K562 (cell line): Measurements from ENCODE around the gene KNL1. TPM values are rescaled to one million over a fixed set of nuclear protein-coding genes. Genes with fewer than 3 reads are reported as not detected.

Experiments used
- CBFB ChIP-seq: sonication (generic); formaldehyde crosslinking; IDR thresholded peaks from 2 replicates; pipeline ENCODE4 v1.4.0; 2020; ENCODE audit warnings: mild to moderate bottlenecking, missing genetic modification reagents
- CBX3 ChIP-seq, 2 experiments: IDR thresholded peaks; 1 replicate in 1 of 2; 2 replicates in 1 of 2; pipeline ENCODE4 v1.6.1; 2012; ENCODE audit warnings: inconsistent platforms in 2 of 2, low read length in 2 of 2, borderline replicate concordance in 1 of 2, control low read depth in 1 of 2
- E2F8 ChIP-seq: fragments of 450-650 bp; IDR thresholded peaks from 2 replicates; pipeline ENCODE4 v1.7.1; 2018; ENCODE audit warnings: mild to moderate bottlenecking, low read depth; ENCODE audit not compliant: partially characterized antibody
- GABPB1 ChIP-seq: sonication (generic); formaldehyde crosslinking; IDR thresholded peaks from 2 replicates; pipeline ENCODE4 v1.8.0; 2022; ENCODE audit warnings: mild to moderate bottlenecking, missing genetic modification reagents
- PRMT5 ChIP-seq: sonication (generic); formaldehyde crosslinking; IDR thresholded peaks from 2 replicates; pipeline ENCODE4 v1.5.0; 2020; ENCODE audit warnings: missing genetic modification reagents
- SMARCC2 ChIP-seq: fragments of 450-650 bp; IDR thresholded peaks from 2 replicates; pipeline ENCODE4 v1.6.1; 2017; ENCODE audit warnings: antibody characterized with exemption, moderate library complexity, mild to moderate bottlenecking, low read depth
- SNIP1 ChIP-seq: fragments of 450-650 bp; IDR thresholded peaks from 2 replicates; pipeline ENCODE4 v1.7.1; 2017; ENCODE audit warnings: low read depth, mild to moderate bottlenecking
- TEAD2 ChIP-seq: fragments of 450-650 bp; IDR thresholded peaks from 2 replicates; pipeline ENCODE4 v1.6.1; 2016; ENCODE audit warnings: missing genetic modification characterization, control low read depth, missing compliant biosample characterization
- ZFP36 ChIP-seq: fragments of 150-350 bp; IDR thresholded peaks from 2 replicates; pipeline ENCODE4 v1.6.1; 2018; ENCODE audit warnings: low read length, low read depth; ENCODE audit not compliant: partially characterized antibody
- ZNF146 ChIP-seq: IDR thresholded peaks from one replicate; pipeline ENCODE4 v1.6.1; 2018; ENCODE audit warnings: missing compliant biosample characterization; ENCODE audit not compliant: unreplicated experiment
- ZNF398 ChIP-seq: fragments of 250-450 bp; sonication (Bioruptor Pico); IDR thresholded peaks from 2 replicates; pipeline ENCODE4 v1.8.0; 2021; ENCODE audit warnings: moderate library complexity, mild to moderate bottlenecking, inconsistent platforms
- polyA plus RNA-seq, 8 experiments: library from polyadenylated mRNA; depleted of rRNA in 4 of 8; stranded (reverse) in 5 of 8; unstranded in 3 of 8; fragments of >200 nt; fragmentation: Nextera tagmentation in 2 of 8; fragmentation: Illumina TruSeq in 1 of 8; extraction: Ambion mirVana in 2 of 8; extraction: Trizol in 1 of 8; gene quantifications; 2 replicates each; pipeline versions ENCODE4 v1.2.1 to v1.2.3, GENCODE V29; 2011 to 2014; ENCODE audit warnings: inconsistent platforms in 1 of 8, missing spikeins in 1 of 8
- total RNA-seq, 7 experiments: library from RNA; depleted of rRNA in 6 of 7; stranded (reverse); fragments of >200 nt in 6 of 7; fragmentation: Illumina TruSeq in 2 of 7; extraction: Trizol in 2 of 7; gene quantifications; 2 replicates each; pipeline versions ENCODE4 v1.2.1 to v1.2.3, GENCODE V29; 2011 to 2021; ENCODE audit warnings: low replicate concordance in 1 of 7
- TF ChIP-seq, protein P1 (sequence below): sonication (generic); formaldehyde crosslinking; IDR thresholded peaks from 2 replicates; pipeline ENCODE4 v1.9.0; 2022; ENCODE audit warnings: mild to moderate bottlenecking, missing genetic modification reagents
- TF ChIP-seq, protein P2 (sequence below): IDR thresholded peaks from 3 replicates; pipeline ENCODE4 v1.6.1; 2011; ENCODE audit warnings: borderline replicate concordance, mild to moderate bottlenecking, moderate library complexity; ENCODE audit not compliant: insufficient read length; ENCODE audit errors: extremely low read depth
- TF ChIP-seq, protein P3 (sequence below): fragments of 450-650 bp; IDR thresholded peaks from 2 replicates; pipeline ENCODE4 v1.6.1; 2017; ENCODE audit warnings: mild to moderate bottlenecking, moderate library complexity
- TF ChIP-seq, protein P4 (sequence below), 2 experiments: fragments of 450-650 bp in 1 of 2; sonication (generic) in 1 of 2; formaldehyde crosslinking in 1 of 2; IDR thresholded peaks in 1 of 2; conservative IDR thresholded peaks in 1 of 2; 2 replicates each; pipeline versions ENCODE4 v1.6.1 to v1.8.1; 2016 to 2023; ENCODE audit warnings: mild to moderate bottlenecking in 2 of 2, moderate library complexity in 2 of 2, inconsistent platforms in 1 of 2, missing genetic modification reagents in 1 of 2

Gene KNL1
- total and polyA plus RNA-seq, 9 of the 15 experiments (the other 6 are each of a cell fraction or from before 2014, with no cell fraction given): 14.5 to 65.4 (median 34.6) TPM

- TF ChIP-seq E2F8: no peak
- peak; percentile 35 for TF ChIP-seq ZFP36
- no peak for TF ChIP-seq PRMT5 (CRISPR knock-in tag)
- TF ChIP-seq, protein P1, sequence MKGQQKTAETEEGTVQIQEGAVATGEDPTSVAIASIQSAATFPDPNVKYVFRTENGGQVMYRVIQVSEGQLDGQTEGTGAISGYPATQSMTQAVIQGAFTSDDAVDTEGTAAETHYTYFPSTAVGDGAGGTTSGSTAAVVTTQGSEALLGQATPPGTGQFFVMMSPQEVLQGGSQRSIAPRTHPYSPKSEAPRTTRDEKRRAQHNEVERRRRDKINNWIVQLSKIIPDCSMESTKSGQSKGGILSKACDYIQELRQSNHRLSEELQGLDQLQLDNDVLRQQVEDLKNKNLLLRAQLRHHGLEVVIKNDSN (CRISPR knock-in tag): peak; percentile 99
- no peak; a peak in 1 of 3 replicates for TF ChIP-seq CBX3 (IDR thresholded peaks at IDR 0.05; ENCODE audit: borderline replicate concordance in 1 of 2, low read length in 2 of 2)
- TF ChIP-seq, protein P2, sequence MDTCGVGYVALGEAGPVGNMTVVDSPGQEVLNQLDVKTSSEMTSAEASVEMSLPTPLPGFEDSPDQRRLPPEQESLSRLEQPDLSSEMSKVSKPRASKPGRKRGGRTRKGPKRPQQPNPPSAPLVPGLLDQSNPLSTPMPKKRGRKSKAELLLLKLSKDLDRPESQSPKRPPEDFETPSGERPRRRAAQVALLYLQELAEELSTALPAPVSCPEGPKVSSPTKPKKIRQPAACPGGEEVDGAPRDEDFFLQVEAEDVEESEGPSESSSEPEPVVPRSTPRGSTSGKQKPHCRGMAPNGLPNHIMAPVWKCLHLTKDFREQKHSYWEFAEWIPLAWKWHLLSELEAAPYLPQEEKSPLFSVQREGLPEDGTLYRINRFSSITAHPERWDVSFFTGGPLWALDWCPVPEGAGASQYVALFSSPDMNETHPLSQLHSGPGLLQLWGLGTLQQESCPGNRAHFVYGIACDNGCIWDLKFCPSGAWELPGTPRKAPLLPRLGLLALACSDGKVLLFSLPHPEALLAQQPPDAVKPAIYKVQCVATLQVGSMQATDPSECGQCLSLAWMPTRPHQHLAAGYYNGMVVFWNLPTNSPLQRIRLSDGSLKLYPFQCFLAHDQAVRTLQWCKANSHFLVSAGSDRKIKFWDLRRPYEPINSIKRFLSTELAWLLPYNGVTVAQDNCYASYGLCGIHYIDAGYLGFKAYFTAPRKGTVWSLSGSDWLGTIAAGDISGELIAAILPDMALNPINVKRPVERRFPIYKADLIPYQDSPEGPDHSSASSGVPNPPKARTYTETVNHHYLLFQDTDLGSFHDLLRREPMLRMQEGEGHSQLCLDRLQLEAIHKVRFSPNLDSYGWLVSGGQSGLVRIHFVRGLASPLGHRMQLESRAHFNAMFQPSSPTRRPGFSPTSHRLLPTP: no peak
- no peak for TF ChIP-seq GABPB1 (CRISPR knock-in tag)
- TF ChIP-seq TEAD2 (tag): no peak
- no peak for TF ChIP-seq SNIP1
- TF ChIP-seq ZNF398: no peak
- TF ChIP-seq SMARCC2: no peak
- TF ChIP-seq, protein P3, sequence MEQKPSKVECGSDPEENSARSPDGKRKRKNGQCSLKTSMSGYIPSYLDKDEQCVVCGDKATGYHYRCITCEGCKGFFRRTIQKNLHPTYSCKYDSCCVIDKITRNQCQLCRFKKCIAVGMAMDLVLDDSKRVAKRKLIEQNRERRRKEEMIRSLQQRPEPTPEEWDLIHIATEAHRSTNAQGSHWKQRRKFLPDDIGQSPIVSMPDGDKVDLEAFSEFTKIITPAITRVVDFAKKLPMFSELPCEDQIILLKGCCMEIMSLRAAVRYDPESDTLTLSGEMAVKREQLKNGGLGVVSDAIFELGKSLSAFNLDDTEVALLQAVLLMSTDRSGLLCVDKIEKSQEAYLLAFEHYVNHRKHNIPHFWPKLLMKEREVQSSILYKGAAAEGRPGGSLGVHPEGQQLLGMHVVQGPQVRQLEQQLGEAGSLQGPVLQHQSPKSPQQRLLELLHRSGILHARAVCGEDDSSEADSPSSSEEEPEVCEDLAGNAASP: no peak
- TF ChIP-seq, protein P4, sequence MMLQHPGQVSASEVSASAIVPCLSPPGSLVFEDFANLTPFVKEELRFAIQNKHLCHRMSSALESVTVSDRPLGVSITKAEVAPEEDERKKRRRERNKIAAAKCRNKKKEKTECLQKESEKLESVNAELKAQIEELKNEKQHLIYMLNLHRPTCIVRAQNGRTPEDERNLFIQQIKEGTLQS (IDR thresholded peaks at IDR 0.05): no peak
- TF ChIP-seq, protein P4 (CRISPR knock-in tag; conservative IDR thresholded peaks at IDR 0.05): no peak
- no peak for TF ChIP-seq CBFB
- TF ChIP-seq ZNF146 (CRISPR knock-in tag): no peak
Measured at GRCh38 chr15:40564591-40565332, 29.3 kb upstream of the KNL1 start, which contains the start of gene CCDC32 (continued).
